ENCODE measurements around the gene NFXL1. TPM values are rescaled to one million over a fixed set of nuclear protein-coding genes. Genes with fewer than 3 reads are reported as not detected.

Gene NFXL1
- total RNA-seq, 1 experiment from 2014 or later: 9.2 TPM

DNA sequence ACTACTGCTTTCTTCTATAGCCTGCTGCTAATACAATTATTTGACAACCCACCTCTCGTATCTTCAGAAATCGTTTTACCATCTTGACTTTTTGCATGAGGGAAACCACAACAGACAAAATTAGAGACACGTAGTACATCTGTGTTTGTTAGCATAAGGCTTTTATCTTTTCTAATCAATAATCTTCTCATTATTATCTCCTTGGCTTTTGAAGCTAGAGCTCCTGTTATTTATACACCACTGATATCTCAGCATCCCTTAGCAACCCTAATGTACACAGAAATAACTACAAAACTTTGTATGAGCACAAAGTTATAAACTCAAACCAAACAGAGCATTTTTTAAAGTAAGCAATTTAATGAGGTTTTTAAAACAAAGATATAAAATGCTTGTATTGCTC lies 116.2 kb downstream of the NFXL1 start:
- no peak overlapping the region for H3K27ac ChIP-seq (ENCODE audit: low read length)
- ATAC-seq: no peak
- no peak for DNase-seq (ENCODE audit: low read depth, low spot score)
- intact Hi-C loops (cut with micrococcal nuclease; ENCODE audit: unreplicated experiment) (no loop called here), in situ Hi-C loops (cut with HindIII; ENCODE audit: low pct_unique_long_range_greater_than_20kb, low sequenced_read_pairs) (no loop called here)
- ChIA-PET CTCF (no interaction called here), POLR2A (no interaction called here)
- H3K4me3 ChIP-seq (ENCODE audit: low read depth in 2 of 2, low read length in 2 of 2): no peak overlapping the region
- no peaks in the 10 kb centered on the region for H3K27me3 ChIP-seq (ENCODE audit: control insufficient read depth, insufficient read depth, low read length)
- no TSS peak for BruUV-seq (replicated peaks)
- TF ChIP-seq, protein P1, sequence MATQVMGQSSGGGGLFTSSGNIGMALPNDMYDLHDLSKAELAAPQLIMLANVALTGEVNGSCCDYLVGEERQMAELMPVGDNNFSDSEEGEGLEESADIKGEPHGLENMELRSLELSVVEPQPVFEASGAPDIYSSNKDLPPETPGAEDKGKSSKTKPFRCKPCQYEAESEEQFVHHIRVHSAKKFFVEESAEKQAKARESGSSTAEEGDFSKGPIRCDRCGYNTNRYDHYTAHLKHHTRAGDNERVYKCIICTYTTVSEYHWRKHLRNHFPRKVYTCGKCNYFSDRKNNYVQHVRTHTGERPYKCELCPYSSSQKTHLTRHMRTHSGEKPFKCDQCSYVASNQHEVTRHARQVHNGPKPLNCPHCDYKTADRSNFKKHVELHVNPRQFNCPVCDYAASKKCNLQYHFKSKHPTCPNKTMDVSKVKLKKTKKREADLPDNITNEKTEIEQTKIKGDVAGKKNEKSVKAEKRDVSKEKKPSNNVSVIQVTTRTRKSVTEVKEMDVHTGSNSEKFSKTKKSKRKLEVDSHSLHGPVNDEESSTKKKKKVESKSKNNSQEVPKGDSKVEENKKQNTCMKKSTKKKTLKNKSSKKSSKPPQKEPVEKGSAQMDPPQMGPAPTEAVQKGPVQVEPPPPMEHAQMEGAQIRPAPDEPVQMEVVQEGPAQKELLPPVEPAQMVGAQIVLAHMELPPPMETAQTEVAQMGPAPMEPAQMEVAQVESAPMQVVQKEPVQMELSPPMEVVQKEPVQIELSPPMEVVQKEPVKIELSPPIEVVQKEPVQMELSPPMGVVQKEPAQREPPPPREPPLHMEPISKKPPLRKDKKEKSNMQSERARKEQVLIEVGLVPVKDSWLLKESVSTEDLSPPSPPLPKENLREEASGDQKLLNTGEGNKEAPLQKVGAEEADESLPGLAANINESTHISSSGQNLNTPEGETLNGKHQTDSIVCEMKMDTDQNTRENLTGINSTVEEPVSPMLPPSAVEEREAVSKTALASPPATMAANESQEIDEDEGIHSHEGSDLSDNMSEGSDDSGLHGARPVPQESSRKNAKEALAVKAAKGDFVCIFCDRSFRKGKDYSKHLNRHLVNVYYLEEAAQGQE (IDR thresholded peaks at IDR 0.05; ENCODE audit: insufficient read depth in 1 of 2, low read depth in 2 of 2, low read length in 1 of 2): no peak
- TF ChIP-seq, protein P2, sequence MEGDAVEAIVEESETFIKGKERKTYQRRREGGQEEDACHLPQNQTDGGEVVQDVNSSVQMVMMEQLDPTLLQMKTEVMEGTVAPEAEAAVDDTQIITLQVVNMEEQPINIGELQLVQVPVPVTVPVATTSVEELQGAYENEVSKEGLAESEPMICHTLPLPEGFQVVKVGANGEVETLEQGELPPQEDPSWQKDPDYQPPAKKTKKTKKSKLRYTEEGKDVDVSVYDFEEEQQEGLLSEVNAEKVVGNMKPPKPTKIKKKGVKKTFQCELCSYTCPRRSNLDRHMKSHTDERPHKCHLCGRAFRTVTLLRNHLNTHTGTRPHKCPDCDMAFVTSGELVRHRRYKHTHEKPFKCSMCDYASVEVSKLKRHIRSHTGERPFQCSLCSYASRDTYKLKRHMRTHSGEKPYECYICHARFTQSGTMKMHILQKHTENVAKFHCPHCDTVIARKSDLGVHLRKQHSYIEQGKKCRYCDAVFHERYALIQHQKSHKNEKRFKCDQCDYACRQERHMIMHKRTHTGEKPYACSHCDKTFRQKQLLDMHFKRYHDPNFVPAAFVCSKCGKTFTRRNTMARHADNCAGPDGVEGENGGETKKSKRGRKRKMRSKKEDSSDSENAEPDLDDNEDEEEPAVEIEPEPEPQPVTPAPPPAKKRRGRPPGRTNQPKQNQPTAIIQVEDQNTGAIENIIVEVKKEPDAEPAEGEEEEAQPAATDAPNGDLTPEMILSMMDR (IDR thresholded peaks at IDR 0.05): no peak
- no peak for TF ChIP-seq POLR2AphosphoS5 (IDR thresholded peaks at IDR 0.05; ENCODE audit: low read depth, low read length)
- no peak for TF ChIP-seq SIN3A (IDR thresholded peaks at IDR 0.05; ENCODE audit: borderline replicate concordance, insufficient read depth, low read depth, low read length)
- no peak for TF ChIP-seq TCF7L2 (IDR thresholded peaks at IDR 0.05; ENCODE audit: low read depth, low read length)
- no peaks in the 10 kb centered on the region for H3K36me3 ChIP-seq (ENCODE audit: control insufficient read depth, insufficient read depth, low read length)
- H3K9me3 ChIP-seq (ENCODE audit: control insufficient read depth, insufficient read depth, low read depth, low read length): no peaks in the 10 kb centered on the region
- H3K4me1 ChIP-seq (ENCODE audit: control insufficient read depth, insufficient read depth, low read length): no peaks in the 10 kb centered on the region

Other genes starting within 250 kb of the NFXL1 start
- gene CORIN, start 76.5 kb downstream of the NFXL1 start, total RNA-seq (2021; ENCODE audit: unreplicated experiment): not detected
- gene CNGA1, start 102.1 kb upstream of the NFXL1 start, total RNA-seq (2021; ENCODE audit: unreplicated experiment): 0.23 TPM
- gene NIPAL1, start 102.2 kb upstream of the NFXL1 start, total RNA-seq (2021; ENCODE audit: unreplicated experiment): 0.82 TPM
- gene TXK, start 219.7 kb upstream of the NFXL1 start, total RNA-seq (2021; ENCODE audit: unreplicated experiment): 0.26 TPM